SK-N-SH treated with all-trans-retinoic acid at 6 μM for 48 hours (cell line): Measurements from ENCODE around the gene MRPL16.

Experiments
- ATAC-seq: fragments of 200-7000 bp; cut with Tn5 transposase; 3 replicates; pipeline ENCODE4 v1.9.1; 2020; ENCODE audit warnings: mild to moderate bottlenecking, moderate library complexity
- ARNTL ChIP-seq: fragments of 450-650 bp; formaldehyde crosslinking; IDR thresholded peaks from 2 replicates; pipeline ENCODE4 v1.5.0; 2020; ENCODE audit warnings: low read depth, mild to moderate bottlenecking, moderate library complexity, borderline replicate concordance
- BACH2 ChIP-seq: fragments of 250-450 bp; sonication (Bioruptor Pico); IDR thresholded peaks from 2 replicates; pipeline ENCODE4 v1.9.0; 2021; ENCODE audit warnings: mild to moderate bottlenecking, borderline replicate concordance
- CREB5 ChIP-seq: fragments of 250-450 bp; sonication (Bioruptor Pico); IDR thresholded peaks from 2 replicates; pipeline ENCODE4 v1.5.1; 2020; ENCODE audit warnings: low read depth, mild to moderate bottlenecking, moderate library complexity
- CSDC2 ChIP-seq: fragments of 250-450 bp; sonication (Bioruptor Pico); IDR thresholded peaks from 2 replicates; pipeline ENCODE4 v1.5.0; 2020; ENCODE audit warnings: mild to moderate bottlenecking, moderate library complexity
- GLIS3 ChIP-seq: fragments of 250-450 bp; sonication (Bioruptor Pico); IDR thresholded peaks from 2 replicates; pipeline ENCODE4 v1.5.0; 2020; ENCODE audit warnings: mild to moderate bottlenecking, moderate library complexity
- ISL1 ChIP-seq: fragments of 250-450 bp; sonication (Bioruptor Pico); IDR thresholded peaks from 2 replicates; pipeline ENCODE4 v2.1.2; 2022; ENCODE audit warnings: mild to moderate bottlenecking, moderate library complexity
- OSR1 ChIP-seq: fragments of 250-450 bp; sonication (Bioruptor Pico); IDR thresholded peaks from 2 replicates; pipeline ENCODE4 v1.8.0; 2022; ENCODE audit warnings: moderate library complexity, mild to moderate bottlenecking, inconsistent platforms
- POU6F1 ChIP-seq: fragments of 250-450 bp; sonication (Bioruptor Pico); IDR thresholded peaks from 2 replicates; pipeline ENCODE4 v1.8.0; 2021; ENCODE audit warnings: low read depth, mild to moderate bottlenecking, moderate library complexity, borderline replicate concordance
- PPARA ChIP-seq: fragments of 250-450 bp; sonication (Bioruptor Pico); IDR thresholded peaks from 2 replicates; pipeline ENCODE4 v1.5.0; 2020; ENCODE audit warnings: mild to moderate bottlenecking, borderline replicate concordance
- RARB ChIP-seq: fragments of 250-450 bp; sonication (Bioruptor Pico); IDR thresholded peaks from 2 replicates; pipeline ENCODE4 v1.8.0; 2021; ENCODE audit warnings: mild to moderate bottlenecking, moderate library complexity
- SNAI2 ChIP-seq: fragments of 250-450 bp; sonication (Bioruptor Pico); IDR thresholded peaks from 2 replicates; pipeline ENCODE4 v1.5.0; 2020; ENCODE audit warnings: mild to moderate bottlenecking, moderate library complexity
- TCF4 ChIP-seq: fragments of 250-450 bp; sonication (Bioruptor Pico); IDR thresholded peaks from 2 replicates; pipeline ENCODE4 v1.8.0; 2021; ENCODE audit warnings: mild to moderate bottlenecking, moderate library complexity, borderline replicate concordance
- TOX ChIP-seq: fragments of 250-450 bp; sonication (Bioruptor Pico); IDR thresholded peaks from 2 replicates; pipeline ENCODE4 v1.8.0; 2021; ENCODE audit warnings: mild to moderate bottlenecking, moderate library complexity, borderline replicate concordance
- TSHZ2 ChIP-seq: fragments of 250-450 bp; sonication (Bioruptor Pico); IDR thresholded peaks from 2 replicates; pipeline ENCODE4 v1.5.0; 2020; ENCODE audit warnings: mild to moderate bottlenecking, moderate library complexity
- ZFP3 ChIP-seq: fragments of 250-450 bp; sonication (Bioruptor Pico); IDR thresholded peaks from 2 replicates; pipeline ENCODE4 v1.5.0; 2020; ENCODE audit warnings: mild to moderate bottlenecking, moderate library complexity
- ZFP30 ChIP-seq: fragments of 450-650 bp; formaldehyde crosslinking; IDR thresholded peaks from 2 replicates; pipeline ENCODE4 v1.5.0; 2022; ENCODE audit warnings: mild to moderate bottlenecking, moderate library complexity
- ZNF565 ChIP-seq: fragments of 450-650 bp; formaldehyde crosslinking; conservative IDR thresholded peaks from 2 replicates; pipeline ENCODE4 v1.5.0; 2020; ENCODE audit warnings: low read depth, mild to moderate bottlenecking, moderate library complexity
- ZNF70 ChIP-seq: fragments of 450-650 bp; formaldehyde crosslinking; IDR thresholded peaks from 2 replicates; pipeline ENCODE4 v1.5.0; 2020; ENCODE audit warnings: mild to moderate bottlenecking, moderate library complexity
- TF ChIP-seq, protein P1 (sequence below): fragments of 250-450 bp; sonication (Bioruptor Pico); IDR thresholded peaks from 2 replicates; pipeline ENCODE4 v1.5.1; 2021; ENCODE audit warnings: mild to moderate bottlenecking, moderate library complexity
- TF ChIP-seq, protein P2 (sequence below): fragments of 250-450 bp; sonication (Bioruptor Pico); IDR thresholded peaks from 2 replicates; pipeline ENCODE4 v1.8.0; 2020; ENCODE audit warnings: mild to moderate bottlenecking, moderate library complexity, borderline replicate concordance

MRPL16 gene

GRCh38 chr11:59769111-59769510, 41.5 kb downstream of the MRPL16 start:
- no peak for ATAC-seq
- TF ChIP-seq PPARA (CRISPR knock-in tag) = no peak
- TF ChIP-seq POU6F1 = no peak
- TF ChIP-seq TCF4 = no peak
- TF ChIP-seq BACH2 (CRISPR knock-in tag) = no peak
- no peak for TF ChIP-seq ISL1
- no peak for TF ChIP-seq GLIS3 (CRISPR knock-in tag)
- TF ChIP-seq CREB5 (CRISPR knock-in tag) = no peak
- no peak for TF ChIP-seq OSR1 (CRISPR knock-in tag)
- no peak for TF ChIP-seq SNAI2 (CRISPR knock-in tag)
- TF ChIP-seq RARB = no peak
- TF ChIP-seq ZNF70 (CRISPR knock-in tag) = no peak
- TF ChIP-seq ARNTL (CRISPR knock-in tag) = no peak
- no peak for TF ChIP-seq CSDC2 (CRISPR knock-in tag)
- TF ChIP-seq, protein P1, sequence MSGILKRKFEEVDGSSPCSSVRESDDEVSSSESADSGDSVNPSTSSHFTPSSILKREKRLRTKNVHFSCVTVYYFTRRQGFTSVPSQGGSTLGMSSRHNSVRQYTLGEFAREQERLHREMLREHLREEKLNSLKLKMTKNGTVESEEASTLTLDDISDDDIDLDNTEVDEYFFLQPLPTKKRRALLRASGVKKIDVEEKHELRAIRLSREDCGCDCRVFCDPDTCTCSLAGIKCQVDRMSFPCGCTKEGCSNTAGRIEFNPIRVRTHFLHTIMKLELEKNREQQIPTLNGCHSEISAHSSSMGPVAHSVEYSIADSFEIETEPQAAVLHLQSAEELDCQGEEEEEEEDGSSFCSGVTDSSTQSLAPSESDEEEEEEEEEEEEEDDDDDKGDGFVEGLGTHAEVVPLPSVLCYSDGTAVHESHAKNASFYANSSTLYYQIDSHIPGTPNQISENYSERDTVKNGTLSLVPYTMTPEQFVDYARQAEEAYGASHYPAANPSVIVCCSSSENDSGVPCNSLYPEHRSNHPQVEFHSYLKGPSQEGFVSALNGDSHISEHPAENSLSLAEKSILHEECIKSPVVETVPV (CRISPR knock-in tag) = no peak
- no peak for TF ChIP-seq TOX (CRISPR knock-in tag)
- TF ChIP-seq ZFP30 (CRISPR knock-in tag) = no peak
- no peak for TF ChIP-seq ZFP3 (CRISPR knock-in tag)
- TF ChIP-seq ZNF565 (CRISPR knock-in tag) = no peak
- TF ChIP-seq, protein P2, sequence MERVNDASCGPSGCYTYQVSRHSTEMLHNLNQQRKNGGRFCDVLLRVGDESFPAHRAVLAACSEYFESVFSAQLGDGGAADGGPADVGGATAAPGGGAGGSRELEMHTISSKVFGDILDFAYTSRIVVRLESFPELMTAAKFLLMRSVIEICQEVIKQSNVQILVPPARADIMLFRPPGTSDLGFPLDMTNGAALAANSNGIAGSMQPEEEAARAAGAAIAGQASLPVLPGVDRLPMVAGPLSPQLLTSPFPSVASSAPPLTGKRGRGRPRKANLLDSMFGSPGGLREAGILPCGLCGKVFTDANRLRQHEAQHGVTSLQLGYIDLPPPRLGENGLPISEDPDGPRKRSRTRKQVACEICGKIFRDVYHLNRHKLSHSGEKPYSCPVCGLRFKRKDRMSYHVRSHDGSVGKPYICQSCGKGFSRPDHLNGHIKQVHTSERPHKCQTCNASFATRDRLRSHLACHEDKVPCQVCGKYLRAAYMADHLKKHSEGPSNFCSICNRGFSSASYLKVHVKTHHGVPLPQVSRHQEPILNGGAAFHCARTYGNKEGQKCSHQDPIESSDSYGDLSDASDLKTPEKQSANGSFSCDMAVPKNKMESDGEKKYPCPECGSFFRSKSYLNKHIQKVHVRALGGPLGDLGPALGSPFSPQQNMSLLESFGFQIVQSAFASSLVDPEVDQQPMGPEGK (CRISPR knock-in tag) = no peak
- TF ChIP-seq TSHZ2 (CRISPR knock-in tag) = no peak

DNA sequence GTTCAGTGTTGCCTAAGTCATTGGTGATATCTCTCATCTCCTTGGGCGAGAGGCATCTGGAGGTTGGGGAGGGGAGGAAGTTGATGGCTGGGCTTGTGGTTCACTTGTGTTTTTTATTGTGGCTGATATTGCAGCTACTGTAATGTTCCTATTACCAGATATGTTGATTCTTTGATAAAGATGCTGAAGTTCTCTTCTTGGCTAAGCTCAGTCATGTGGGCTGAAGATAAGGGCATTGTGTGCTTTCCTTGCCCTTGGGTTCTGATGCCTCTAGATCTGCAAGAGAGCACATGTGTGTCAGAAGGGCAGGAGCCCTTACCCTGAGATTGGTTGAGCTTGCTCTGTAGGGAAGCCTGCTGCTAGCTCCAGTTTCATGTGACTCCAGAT, 43.4 kb downstream of the MRPL16 start:
- ATAC-seq = no peak
- no peak for TF ChIP-seq ZNF565 (CRISPR knock-in tag)
- no peak for TF ChIP-seq CREB5 (CRISPR knock-in tag)
- TF ChIP-seq TOX (CRISPR knock-in tag) = no peak
